HT-29 (cell line): ENCODE data around the gene MAP3K3. TPM values are rescaled to one million over a fixed set of nuclear protein-coding genes. Genes with fewer than 3 reads are reported as not detected.

Experiments used
- DNase-seq: peaks from one replicate; pipeline ENCODE4 v3.0.0-alpha.2; 2015; ENCODE audit warnings: low spot score
- total RNA-seq: library from RNA; depleted of rRNA; stranded (reverse); fragments of >200 nt; shearing (Covaris generic); gene quantifications from 2 replicates; pipeline ENCODE4 v1.2.3, GENCODE V29; 2014

The MAP3K3 gene
- total RNA-seq, 1 experiment from 2014 or later: 19.4 TPM

DNA sequence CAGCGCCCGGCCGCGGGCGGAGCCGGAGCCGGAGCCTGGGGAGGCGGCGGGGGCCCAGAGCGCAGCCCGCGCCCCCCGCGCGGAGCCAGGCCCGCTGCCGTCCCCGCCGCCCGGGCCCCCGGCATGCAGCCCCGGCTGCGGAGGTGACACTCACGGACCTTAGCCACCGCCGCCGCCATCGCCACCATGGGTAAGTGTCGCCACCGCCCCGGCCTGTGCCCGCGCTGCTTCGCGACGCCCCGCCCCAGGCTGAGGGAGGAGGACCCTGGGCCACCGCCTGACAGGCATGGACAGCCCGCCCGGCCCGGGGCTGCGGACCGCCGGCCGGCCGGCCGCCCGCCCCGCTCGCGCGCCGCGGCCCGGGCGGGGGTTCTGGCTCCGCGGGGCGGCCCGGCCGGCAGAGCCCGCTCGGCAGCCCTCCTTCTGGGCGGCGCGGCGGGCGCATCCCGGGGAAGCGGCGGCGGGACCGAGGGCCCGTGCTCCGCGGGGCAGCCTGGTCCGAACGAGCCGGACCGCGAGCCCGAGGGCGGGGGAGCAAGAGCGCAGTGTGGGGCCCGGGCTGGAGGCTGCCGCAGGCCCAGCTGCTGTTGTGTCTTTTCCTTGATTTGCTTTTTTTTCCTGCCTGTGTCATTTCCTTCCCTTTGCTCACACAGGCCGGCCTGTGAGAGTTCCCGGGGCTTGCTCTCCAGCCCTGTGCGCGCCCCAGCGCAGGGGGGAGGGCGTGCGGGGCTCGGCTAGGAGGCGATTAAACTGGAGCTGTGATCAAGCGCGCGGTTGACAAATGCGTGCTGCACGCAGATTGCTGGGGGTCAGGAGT, 565 bp downstream of the MAP3K3 start:
- peak; percentile 56 for DNase-seq

DNA sequence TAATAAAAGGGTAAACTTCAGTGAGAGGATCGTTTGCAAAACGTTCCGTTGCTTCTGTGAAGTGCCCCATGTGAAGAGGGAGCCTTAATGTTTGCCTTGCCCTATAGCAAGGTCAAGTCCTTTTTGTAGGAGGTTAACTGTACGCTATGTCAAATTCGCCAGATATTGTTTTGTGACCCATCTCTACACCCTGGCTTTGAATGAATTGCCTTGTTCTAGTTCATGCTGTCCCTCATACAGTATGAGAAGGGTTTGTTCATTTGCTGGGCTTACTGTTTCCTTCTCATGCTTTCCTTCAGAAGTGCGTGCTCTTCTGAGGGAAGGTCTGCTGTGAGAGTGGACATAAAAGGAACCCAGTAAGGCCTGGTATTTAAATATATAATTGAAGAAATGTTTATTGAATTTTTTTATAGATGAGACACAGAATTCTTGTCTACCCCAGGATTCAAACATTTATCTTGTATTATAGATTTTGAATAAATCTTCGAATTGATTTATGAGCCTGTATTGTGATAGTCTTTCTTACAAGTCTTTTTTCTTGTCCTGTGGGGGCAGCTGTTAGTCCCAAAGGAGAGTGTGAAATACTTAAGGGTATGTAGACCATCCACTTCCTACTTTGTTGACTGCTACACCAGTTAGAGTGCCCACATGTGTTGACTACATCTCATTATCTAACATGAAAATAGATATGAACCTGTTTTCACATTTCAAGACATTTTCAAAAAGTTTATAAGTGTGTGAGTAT, 1.7 kb downstream of the MAP3K3 start:
- DNase-seq: peak; percentile 14

DNA sequence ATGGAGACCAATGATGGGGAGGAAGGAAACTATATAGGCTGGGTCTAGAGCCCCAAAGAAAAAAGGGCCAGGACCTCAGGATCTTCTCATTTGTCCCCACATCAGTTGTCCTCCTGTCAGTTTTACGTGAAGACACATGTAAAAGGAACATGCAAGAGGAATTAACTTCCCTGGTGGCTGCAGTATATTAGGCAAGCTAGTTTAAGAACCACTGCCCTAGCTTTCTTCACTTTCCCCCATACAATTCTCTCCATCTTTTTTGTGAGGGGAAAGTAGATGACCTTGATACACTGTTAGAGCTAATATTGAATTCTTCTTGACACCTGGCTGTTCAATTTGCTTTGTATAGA, 2.3 kb downstream of the MAP3K3 start:
- DNase-seq: no peak

DNA sequence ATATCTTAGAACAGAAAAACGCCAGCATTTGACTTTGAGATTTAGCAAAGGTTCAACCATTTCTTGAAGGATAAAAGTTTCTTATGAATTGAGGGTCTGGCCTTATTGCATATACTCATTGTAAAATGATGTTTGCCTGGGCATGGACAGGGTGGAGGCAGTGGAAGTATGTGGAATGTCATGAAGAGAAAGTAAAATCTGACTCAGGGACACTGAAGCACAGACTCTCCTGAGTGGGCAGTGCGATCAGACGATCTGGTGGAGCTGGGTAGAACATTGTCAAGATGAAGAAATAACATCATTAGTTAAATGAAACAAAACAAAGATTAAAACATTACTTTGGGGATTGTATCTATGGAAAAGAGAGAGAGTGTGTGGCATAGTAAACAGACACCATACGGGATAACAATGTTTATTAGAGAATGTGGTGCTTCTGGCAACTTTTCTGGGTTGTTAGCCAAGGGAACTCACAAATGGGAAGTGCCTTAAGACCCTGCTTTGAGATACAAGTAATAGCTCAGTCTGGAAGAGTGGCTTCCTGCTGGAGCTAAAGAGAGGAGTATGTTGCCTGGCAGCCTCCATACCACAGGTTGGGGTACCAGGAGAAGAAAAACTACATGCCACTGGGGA, 4.4 kb downstream of the MAP3K3 start:
- peak; percentile 11 for DNase-seq

DNA sequence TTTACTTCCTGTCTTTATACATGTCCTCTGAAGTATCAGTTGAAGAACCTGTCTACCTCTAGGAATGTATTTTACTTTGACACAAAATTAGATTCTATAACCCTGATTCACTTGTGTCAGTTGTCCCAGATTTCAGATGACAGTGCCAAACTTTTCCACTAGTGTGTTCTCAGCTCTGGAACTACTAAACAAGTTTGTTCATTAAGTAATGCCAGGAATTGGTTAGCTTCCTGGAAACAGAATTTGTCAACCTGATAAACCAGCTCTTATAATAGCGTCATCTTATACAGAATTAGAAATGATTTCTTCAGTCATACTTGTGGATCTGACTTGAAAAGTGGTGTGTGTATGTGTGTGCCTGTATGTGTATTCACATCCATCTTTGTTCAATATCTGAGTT, 7.4 kb downstream of the MAP3K3 start:
- no peak for DNase-seq

DNA sequence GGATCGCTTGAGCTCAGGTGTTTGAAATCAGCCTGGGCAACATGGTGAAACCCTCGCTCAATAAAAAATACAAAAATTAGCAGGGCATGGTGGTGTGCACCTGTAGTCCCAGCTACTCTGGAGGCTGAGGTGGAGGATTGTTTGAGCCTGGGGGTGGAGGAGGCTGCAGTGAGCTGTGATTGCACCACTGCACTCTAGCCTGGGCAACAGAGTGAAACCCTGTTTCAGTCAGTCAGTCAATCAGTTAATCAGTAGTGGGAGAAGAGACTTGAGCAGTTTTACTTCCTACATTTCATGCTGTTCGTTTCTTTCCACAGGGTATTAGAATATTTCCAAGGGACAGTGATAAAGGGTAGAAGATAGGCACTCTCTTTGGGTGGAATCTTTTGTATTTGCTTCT, 8.8 kb downstream of the MAP3K3 start:
- DNase-seq: no peak

DNA sequence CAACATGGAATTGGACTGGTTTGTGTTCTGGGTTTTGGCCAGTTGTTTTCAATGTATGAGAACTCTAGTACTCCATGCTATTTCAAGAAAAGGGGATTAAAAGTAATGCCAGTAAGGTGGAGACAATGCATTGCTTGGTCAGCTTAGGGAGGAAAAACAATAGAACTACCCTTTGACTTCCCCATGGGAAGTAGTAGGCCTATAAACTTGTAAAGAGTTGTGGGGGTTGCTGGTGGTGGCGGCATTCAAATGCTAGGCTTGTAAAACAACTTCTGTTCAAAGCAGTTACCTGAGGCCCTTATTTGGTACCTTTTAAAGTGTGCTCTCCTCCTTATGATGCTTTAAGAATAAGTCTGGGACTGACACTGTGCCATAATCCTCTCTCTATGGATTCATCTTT, 9.4 kb downstream of the MAP3K3 start:
- no peak for DNase-seq

DNA sequence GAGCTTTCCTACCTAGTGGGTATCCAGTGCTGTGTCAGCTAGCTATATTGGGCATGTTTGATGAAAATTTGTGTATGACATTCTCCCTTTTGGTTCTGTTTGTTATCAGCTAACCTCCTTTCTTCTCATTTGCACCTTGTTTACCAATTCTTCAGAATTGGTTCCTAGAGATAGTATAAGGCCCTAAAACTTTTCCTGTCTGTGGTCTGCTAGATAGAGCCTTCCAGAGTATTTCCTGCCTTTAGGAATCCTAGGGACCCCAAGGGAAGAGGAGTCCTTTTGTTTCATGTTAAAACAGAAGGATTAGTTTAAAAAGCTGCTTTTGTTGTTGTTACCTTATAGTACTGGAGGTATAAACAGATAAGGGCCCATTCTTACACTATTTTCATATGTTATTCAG, 11.5 kb downstream of the MAP3K3 start:
- no peak for DNase-seq

DNA sequence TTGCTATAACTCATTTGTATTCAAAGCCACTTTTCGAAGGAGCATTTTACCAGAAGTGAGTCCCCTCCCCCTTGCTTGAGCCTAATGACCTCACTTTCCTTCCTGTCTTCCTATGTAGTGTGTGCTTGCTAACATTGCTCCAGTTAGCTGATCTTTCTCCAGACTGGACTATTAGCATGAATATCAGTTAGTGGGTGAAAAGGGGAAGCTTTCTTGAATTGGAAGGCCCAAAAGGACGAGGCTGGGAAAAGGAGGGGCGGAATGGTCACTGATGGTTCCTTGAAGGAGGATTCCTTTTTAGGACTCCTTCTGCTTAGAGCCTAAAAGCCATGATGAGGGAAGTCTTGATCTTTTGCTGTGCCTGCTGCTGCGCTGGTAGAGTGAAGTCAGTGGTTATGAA, 11.9 kb downstream of the MAP3K3 start:
- no peak for DNase-seq

DNA sequence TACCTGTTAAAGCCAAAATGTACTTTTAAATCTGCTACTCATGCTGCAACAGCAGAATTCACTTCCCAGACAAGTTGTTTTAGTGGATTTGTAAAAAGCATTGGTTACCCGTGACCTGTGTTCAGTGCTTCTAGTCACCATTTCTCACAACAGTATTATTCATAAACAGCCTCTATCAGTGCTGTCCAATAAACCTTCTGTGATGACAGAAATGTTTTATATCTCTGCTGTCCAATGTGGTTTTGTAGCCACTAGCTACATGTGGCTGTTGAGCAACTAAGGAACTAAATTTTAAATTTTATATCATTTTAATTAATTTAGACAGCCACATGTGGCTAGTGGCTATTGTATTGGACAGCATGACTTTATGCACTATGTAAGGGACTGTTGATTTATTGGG, 12.6 kb downstream of the MAP3K3 start:
- DNase-seq: no peak

DNA sequence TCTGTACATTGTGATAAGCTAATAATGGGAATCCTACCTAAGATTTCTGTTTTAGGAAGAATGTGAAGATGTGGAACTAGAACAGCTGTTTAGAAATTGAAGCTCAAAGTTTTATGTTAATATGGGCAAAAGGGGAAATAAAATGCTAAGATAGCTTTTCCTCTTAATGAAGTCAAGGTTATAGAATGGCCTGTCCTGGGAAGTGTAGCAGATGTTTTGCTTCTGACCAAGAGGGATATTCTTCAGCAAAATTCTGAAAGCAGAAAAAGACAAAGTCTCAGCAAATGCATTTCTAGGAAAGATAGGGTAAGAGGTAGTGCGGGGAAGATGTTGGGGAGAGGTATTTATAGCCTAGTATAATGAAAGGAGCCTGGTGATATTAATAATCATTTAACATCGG, 13.1 kb downstream of the MAP3K3 start:
- DNase-seq: no peak

DNA sequence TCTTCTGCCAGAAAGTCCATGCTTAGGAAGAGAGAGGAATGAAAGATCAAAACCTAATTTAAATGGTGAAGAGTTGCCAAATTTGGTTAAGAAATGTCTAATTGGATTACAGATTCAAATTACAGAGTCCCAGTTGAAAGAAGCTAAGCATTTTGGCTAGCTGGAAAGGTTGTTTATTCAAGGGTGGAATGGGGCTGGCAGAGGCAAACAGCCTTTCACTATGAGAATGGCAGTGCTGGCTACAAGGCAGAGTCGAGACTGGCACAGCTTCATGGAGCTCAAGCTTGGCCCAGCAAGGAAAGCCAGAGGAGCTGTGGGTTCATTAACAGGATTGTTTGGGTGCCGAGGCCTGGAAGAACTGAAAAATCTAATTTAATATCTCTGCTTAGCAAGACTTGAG, 13.6 kb downstream of the MAP3K3 start:
- no peak for DNase-seq

DNA sequence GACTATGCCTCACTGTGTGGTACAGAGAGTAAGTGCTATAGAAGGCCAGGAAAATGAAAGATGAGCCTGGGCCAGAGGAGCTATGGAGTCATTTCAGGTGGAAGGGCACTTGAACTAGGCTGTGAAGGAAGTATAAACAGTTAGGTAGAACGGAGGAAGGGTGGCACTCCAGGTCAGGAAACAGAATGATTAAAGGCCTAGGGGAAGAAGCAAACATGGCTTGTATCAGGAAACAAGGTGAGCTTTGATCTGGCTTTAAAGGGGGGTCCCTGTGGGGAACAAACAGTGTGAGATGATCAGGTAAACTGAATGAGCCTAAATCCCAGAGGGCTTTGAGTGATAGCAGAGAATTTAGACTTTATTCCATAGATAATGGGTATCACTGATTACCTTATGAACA, 16.9 kb downstream of the MAP3K3 start:
- no peak for DNase-seq

DNA sequence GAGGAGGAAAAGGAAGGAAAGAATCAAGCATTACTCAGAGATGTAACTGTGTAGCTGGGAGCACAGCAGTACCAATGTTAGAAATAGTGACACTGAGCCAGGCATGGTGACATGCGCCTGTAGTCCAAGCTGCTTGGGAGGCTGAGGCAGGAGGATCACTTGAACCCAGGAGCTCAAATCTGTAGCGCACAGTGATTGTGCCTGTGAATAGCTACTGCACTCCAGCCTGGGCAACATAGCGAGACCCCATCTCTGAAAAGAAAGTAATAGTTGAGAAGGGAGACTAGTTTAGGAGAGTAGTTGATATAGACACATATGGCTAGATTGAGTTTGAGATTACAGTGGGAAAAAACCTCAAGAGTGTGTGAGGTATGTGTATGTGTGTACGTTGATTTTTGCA, 17.8 kb downstream of the MAP3K3 start:
- no peak for DNase-seq

DNA sequence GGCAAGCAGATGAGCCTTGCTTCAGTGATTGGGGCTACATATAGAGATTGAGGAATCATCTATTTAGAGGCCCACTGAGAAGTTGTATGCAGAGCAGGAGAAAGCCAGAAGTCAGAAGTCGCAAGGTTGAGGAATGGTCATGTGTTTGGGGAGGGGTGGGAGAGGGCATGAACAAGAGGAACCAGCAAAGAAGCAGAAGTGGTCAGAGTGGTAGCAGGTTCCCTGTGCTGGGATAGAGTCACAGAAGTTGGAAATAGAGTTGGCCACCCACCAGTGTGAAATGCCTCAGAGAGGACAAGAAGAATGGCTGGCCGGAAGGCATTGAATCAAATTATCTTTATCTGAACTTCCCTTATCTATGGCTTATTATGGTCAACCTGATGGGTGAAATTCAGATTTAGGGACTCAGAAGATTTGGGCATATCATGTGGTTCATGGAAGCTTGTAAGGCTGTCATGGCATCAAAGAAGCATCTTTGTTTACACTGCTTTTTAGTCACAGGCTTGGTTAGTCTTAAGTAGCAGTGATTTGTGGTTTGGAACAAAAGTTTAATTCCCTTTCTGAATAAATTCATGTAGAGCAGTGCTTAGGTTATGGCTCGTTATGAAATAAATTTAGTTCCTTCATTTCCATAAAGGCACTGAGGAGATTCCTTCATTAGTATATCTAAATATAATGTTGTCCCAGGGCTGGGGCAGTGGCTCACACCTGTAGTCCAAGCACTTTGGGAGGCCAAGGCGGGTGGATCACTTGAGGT, 19.7 kb downstream of the MAP3K3 start:
- no peak for DNase-seq

DNA sequence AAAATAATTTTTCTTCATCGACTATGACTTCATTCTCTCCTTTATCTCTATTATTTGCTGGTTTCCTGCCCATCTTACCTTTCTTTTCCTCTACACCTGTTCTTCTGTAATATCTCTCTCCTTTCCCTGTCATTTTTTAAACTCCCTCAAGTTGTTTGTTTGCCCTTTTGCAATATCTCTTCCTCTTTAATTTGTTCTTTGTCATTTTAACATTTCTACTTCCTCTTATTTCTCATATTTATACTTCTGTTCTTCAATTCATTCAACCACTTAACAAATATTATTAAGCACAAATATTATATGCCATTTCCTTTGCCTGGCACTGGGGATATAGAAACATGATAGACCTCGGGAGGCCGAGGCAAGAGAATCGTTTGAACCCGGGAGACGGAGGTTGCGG, 22.6 kb downstream of the MAP3K3 start:
- DNase-seq: no peak

DNA sequence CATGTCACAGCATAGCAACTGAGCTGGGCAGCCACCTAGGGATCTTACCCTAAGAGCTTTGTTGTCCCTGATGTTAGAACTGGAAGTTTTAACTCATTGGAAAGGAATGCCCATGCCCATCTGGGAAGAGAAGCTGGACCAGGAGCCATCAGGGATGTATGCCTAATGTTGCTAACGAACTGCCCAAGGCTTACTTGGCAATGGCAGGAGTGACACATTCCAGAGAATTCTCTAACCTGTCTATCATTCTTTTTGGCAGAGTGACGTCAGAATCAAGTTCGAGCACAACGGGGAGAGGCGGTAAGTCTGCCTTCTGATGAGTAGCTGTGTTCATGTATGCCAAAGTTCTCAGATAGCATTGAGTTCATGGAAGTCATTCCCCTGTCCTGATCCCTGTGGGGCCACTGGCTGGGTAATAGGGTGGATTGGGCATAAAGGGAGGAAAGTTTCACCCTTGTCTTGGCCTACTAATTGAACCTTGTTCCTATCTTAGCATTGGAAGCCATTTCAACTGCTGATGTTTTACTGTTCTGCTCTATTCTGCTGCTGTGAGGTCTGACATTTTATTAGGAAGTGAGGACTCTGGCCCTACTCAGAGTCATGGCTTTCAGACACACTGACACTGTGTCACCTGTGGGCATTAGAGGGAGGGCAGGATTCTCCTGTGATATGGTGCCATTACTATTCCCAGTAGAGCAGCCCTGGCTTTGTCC, 23.7 kb downstream of the MAP3K3 start:
- DNase-seq: no peak

DNA sequence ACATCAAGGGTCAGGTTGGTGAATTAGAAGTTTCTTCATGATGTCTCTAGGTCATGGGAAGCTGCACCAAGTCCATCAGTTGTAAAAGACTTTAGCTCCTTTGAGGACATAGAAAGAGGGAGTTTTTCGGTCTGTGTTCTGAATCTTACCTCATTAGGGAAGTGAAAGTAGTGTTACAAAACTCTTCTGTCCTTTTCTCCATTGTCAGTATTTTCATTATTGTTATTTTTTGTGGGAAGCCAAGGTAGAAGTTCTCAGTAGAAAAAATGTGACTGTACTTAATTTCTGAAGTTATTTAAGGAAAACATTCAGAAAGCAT, 24.2 kb downstream of the MAP3K3 start:
- no peak for DNase-seq

DNA sequence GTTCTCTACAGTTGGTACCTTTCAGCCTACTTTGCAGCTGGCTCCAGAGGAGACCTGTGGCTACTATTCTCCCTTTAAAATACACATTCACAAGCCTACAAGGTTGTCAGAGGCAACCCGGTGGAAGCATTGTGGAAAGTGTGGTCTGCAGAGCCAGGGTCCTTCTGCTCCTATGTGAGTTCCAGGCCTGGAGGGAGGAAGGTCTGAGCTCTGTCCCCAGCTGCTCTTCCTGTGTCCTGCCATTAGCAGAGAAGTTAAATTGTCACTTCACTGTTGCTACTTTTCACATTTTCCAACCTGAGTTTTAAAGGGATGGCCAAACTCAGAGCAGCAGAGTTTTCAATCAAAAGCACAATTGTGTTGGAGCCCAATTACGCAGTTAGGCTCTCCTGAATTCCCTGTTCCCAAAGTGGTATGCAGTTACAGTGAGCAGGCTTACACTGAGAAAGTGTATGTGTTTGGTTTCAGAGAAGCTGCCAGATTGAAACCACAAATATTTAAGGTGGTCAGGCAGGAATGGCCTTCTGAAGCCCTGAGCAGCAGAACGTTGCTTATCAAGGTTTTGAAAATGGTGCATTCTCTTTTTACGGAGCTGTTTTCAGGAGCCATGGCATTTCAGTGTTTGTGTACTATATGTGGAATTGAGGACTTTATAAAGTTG, 25.0 kb downstream of the MAP3K3 start:
- DNase-seq: peak; percentile 33

DNA sequence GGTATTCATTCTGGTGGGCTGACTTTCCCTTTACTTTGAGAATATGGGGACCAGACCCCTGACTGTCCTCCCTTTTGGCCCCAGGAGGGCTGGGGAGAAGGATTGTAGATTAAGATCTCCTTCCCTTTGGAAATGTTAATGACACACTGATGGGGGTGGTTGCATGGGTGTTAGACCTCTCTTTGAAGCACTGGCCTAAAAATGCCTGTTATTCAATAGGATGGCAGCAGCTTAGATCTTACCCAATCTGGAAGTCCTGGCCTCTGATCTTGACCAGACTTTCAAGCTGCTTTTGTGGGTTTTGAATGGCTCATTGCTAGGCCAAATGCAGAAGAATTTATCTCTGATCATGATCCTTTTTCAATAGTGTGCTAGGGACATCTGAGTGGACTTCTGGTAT, 25.7 kb downstream of the MAP3K3 start:
- DNase-seq: no peak

DNA sequence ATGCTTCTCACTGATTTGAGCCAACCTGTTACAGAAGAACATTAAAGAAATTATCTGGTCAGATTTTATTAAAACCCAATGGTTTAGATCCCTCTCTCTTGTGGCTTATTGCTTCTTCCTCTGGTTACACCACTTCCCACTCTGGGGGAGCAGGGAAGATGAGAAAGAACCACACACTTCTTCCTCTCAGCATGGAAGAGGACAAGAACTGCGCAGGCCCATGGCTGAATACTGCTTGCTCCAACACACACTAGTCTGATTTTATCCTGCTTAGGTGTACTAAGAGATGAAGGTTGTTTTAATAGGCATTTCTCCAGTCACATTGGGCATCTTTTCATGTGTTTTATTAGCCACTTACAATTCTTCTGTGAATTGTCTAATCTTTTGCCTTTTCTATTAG, 27.6 kb downstream of the MAP3K3 start:
- no peak for DNase-seq
